Parietal lobe (tissue), 2 donors: Measurements from ENCODE around the gene AVPR1B. TPM values are rescaled to one million over a fixed set of nuclear protein-coding genes. Genes with fewer than 3 reads are reported as not detected.

Experiments used
- small RNA-seq: library from RNA; depleted of rRNA; stranded (forward); fragments of <200 nt; gene quantifications from one replicate; pipeline ENCODE3, GENCODE V24; 2014; ENCODE audit warnings: low replicate concordance
- total RNA-seq: library from RNA; depleted of rRNA; stranded (reverse); fragments of >200 nt; gene quantifications from one replicate; pipeline ENCODE4 v1.2.3, GENCODE V29; 2014

Gene AVPR1B, protein sequence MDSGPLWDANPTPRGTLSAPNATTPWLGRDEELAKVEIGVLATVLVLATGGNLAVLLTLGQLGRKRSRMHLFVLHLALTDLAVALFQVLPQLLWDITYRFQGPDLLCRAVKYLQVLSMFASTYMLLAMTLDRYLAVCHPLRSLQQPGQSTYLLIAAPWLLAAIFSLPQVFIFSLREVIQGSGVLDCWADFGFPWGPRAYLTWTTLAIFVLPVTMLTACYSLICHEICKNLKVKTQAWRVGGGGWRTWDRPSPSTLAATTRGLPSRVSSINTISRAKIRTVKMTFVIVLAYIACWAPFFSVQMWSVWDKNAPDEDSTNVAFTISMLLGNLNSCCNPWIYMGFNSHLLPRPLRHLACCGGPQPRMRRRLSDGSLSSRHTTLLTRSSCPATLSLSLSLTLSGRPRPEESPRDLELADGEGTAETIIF
- total RNA-seq, result not detected

DNA sequence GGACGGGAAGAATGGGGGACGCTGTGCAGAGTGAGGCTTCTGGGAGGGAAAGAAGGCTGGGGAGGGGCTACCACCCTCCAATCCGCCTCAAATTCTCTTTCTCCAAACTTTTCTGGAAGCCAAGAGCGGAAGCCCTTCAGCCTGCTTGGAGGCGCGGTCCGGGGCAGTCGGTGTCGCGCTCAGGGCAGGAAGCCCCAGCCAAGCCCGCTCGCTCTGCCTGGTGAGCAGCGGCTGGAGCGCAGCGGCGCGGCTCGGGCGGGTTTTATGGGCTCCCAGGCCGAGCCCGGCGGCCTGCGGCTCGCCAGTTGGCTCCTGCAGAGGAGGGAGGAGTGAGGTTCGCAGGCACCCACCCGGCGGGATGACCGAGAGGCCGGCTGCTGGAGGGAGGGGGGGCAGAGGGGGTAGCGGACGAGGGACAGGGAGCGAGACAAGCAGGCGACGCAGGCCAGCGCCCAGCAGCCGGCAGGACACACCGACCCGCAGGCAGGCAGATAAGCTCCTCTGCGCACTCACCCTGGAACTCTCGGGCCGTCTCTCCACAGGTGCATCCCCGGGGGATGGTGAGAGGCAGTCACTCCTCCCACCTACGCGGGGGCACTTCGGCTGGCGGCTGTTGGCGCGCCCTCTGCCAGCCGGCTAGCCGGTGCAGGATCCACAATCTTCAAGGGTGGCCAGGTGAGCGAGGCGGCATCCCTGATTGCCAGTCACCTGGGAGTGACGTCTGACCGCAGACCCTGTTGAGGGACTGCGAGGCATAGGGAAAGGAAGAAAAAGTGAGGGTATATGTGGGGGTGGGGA is at the start of gene AVPR1B:
TSS of gene AVPR1B (minus strand) at position 238 of the 798 bp plus-strand sequence. CDS start 498 bp downstream, outside the sequence.

Small RNAs within 50 kb of the gene (small RNA-seq; reads per million reads assigned to genes)
- gene RF00271, result not detected

Other genes with a start within 250 kb of the AVPR1B start
- gene SLC26A9, start 173.9 kb downstream of the AVPR1B start, total RNA-seq, result not detected
- 0.31 TPM for gene RAB7B, start 114.0 kb downstream of the AVPR1B start, total RNA-seq
- gene CTSE, start 93.5 kb downstream of the AVPR1B start, total RNA-seq, result not detected
- not detected for gene RHEX, start 64.2 kb downstream of the AVPR1B start, total RNA-seq
- gene FAM72A, start 85.5 kb upstream of the AVPR1B start, total RNA-seq, result 3.8 TPM
- gene SRGAP2, start 86.2 kb upstream of the AVPR1B start, total RNA-seq, result 222 TPM